Measurements from ENCODE around the gene ASPDH. TPM values are rescaled to one million over a fixed set of nuclear protein-coding genes. Genes with fewer than 3 reads are reported as not detected.
"Not testable (repeated sequence)": the region's sequence is repeated elsewhere in the genome, so short reads cannot be mapped to it uniquely, and the experiment has no call there.

Gene ASPDH
- total RNA-seq, 1 experiment from 2014 or later: not detected

GRCh38 chr19:50475101-50475568, 38.6 kb downstream of the ASPDH start:
- intact Hi-C loops (cut with micrococcal nuclease): no loop called here
- ChIA-PET RAD21 (ENCODE audit: low non-redundant PET in 1 of 2, low total read pairs in 2 of 2, uncharacterized antibody in 2 of 2, unreplicated experiment in 2 of 2) (no interaction called here), POLR2A (interaction anchor here (1.2 kb wide), 1 partner anchor 9 kb away, joined by 3 read pairs; no protein-coding TSS in a partner anchor), CTCF (interaction anchor here (0.6 kb wide), 1 partner anchor 10 kb away, joined by 3 read pairs; no protein-coding TSS in a partner anchor)
- Histone ChIP-seq H3K9ac (ENCODE audit: low read length) (no peak overlapping the region), H3K4me2 (ENCODE audit: low read length) (peak overlapping the region; percentile 97; the same call in 1 of the 2 replicates), H3K27me3 (ENCODE audit: insufficient read depth, low read length) (no peaks in the 10 kb centered on the region), H3K4me1 (ENCODE audit: control insufficient read depth in 1 of 2, insufficient read depth in 2 of 2, low read length in 2 of 2) (peaks cover 9 to 21% of the 10 kb centered on the region in 2 experiments; a peak in 3 of 4 replicates), H3K79me2 (ENCODE audit: insufficient read depth, low read length) (peaks cover 37% of the 10 kb centered on the region), H3K36me3 (ENCODE audit: control insufficient read depth in 1 of 2, insufficient read depth in 2 of 2, low read length in 2 of 2) (peaks cover 4 to 13% of the 10 kb centered on the region in 2 experiments; a peak in 2 of 4 replicates), H3K9me2 (ENCODE audit: insufficient read depth) (no peaks in the 10 kb centered on the region), H4K20me1 (ENCODE audit: insufficient read depth) (no peaks in the 10 kb centered on the region), H3K27ac (ENCODE audit: low read depth, low read length) (peak overlapping the region; percentile 50; the same call in 1 of the 2 replicates), H2AFZ (ENCODE audit: low read depth, low read length, poor library complexity, severe bottlenecking) (no peak overlapping the region), H3K4me3 (replicated peaks in 1 of 2; ENCODE audit: low read depth in 1 of 2, low read length in 2 of 2) (peak overlapping the region in 1 of 2 experiments; percentile 100; a peak in 2 of 4 replicates), H3K9me3 (ENCODE audit: control insufficient read depth in 1 of 2, insufficient read depth in 1 of 2, low read depth in 1 of 2, low read length in 2 of 2) (no peaks in the 10 kb centered on the region)
- ATAC-seq (no peak), DNase-seq (ENCODE audit: low read depth, low spot score) (no peak)
- no TSS peak for BruUV-seq (replicated peaks)
- no peak for TF ChIP-seq JUND (IDR thresholded peaks at IDR 0.05)
- TF ChIP-seq CEBPB (IDR thresholded peaks at IDR 0.05; ENCODE audit: low read depth): no peak
- no peak for TF ChIP-seq EGR1 (IDR thresholded peaks at IDR 0.05; ENCODE audit: low read depth)
- no peak for TF ChIP-seq SP1 (IDR thresholded peaks at IDR 0.05; ENCODE audit: low read depth)
- no peak for TF ChIP-seq REST (IDR thresholded peaks at IDR 0.05; ENCODE audit: low read depth)
- TF ChIP-seq TCF7L2 (IDR thresholded peaks at IDR 0.05; ENCODE audit: borderline replicate concordance, extremely low read depth, insufficient read depth, insufficient read length): no peak
- no peak for TF ChIP-seq CBX3 (IDR thresholded peaks at IDR 0.05; ENCODE audit: low read depth)
- no peak for TF ChIP-seq FOSL1 (IDR thresholded peaks at IDR 0.05; ENCODE audit: low read depth)

GRCh38 chr19:50473336-50473735, 40.4 kb downstream of the ASPDH start:
- DNase-seq (ENCODE audit: low read depth, low spot score); H2AFZ ChIP-seq (ENCODE audit: low read depth, low read length, poor library complexity, severe bottlenecking); H3K27me3 ChIP-seq (ENCODE audit: insufficient read depth, low read length); H3K27ac ChIP-seq (ENCODE audit: low read depth, low read length); H3K9me2 ChIP-seq (ENCODE audit: insufficient read depth); RAD21 ChIA-PET (ENCODE audit: low non-redundant PET in 1 of 2, low total read pairs in 2 of 2, uncharacterized antibody in 2 of 2, unreplicated experiment in 2 of 2); H3K9me3 ChIP-seq (ENCODE audit: control insufficient read depth in 1 of 2, insufficient read depth in 1 of 2, low read depth in 1 of 2, low read length in 2 of 2); H4K20me1 ChIP-seq (ENCODE audit: insufficient read depth); H3K4me2 ChIP-seq (ENCODE audit: low read length); H3K4me3 ChIP-seq (replicated peaks in 1 of 2; ENCODE audit: low read depth in 1 of 2, low read length in 2 of 2); H3K9ac ChIP-seq (ENCODE audit: low read length); BruUV-seq (replicated peaks); intact Hi-C loops (cut with micrococcal nuclease); H3K36me3 ChIP-seq (ENCODE audit: control insufficient read depth in 1 of 2, insufficient read depth in 2 of 2, low read length in 2 of 2); ATAC-seq: not testable (repeated sequence)
- peaks cover 9 to 21% of the 10 kb centered on the region in 2 experiments; a peak in 3 of 4 replicates for H3K4me1 ChIP-seq (ENCODE audit: control insufficient read depth in 1 of 2, insufficient read depth in 2 of 2, low read length in 2 of 2)
- H3K79me2 ChIP-seq (ENCODE audit: insufficient read depth, low read length): peaks cover 19% of the 10 kb centered on the region
- POLR2A ChIA-PET: interaction anchor here (1.4 kb wide), 1 partner anchor 325 kb away, joined by 3 read pairs; no protein-coding TSS in a partner anchor
- CTCF ChIA-PET: interaction anchor here (1.1 to 1.3 kb wide), 2 partner anchors 8 to 13 kb away, joined by 3 to 4 read pairs; no protein-coding TSS in a partner anchor
